ENCODE results near the gene OR4B1.

Gene OR4B1

GRCh38 chr11:48216510-48216909 is at the start of gene OR4B1:
Gene OR4B1 (plus strand): TSS chr11:48216810. CDS start chr11:48216810, 0 bp downstream.
- DNase-seq (ENCODE audit: low read depth): no peak
- TF ChIP-seq, protein P1, sequence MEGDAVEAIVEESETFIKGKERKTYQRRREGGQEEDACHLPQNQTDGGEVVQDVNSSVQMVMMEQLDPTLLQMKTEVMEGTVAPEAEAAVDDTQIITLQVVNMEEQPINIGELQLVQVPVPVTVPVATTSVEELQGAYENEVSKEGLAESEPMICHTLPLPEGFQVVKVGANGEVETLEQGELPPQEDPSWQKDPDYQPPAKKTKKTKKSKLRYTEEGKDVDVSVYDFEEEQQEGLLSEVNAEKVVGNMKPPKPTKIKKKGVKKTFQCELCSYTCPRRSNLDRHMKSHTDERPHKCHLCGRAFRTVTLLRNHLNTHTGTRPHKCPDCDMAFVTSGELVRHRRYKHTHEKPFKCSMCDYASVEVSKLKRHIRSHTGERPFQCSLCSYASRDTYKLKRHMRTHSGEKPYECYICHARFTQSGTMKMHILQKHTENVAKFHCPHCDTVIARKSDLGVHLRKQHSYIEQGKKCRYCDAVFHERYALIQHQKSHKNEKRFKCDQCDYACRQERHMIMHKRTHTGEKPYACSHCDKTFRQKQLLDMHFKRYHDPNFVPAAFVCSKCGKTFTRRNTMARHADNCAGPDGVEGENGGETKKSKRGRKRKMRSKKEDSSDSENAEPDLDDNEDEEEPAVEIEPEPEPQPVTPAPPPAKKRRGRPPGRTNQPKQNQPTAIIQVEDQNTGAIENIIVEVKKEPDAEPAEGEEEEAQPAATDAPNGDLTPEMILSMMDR (IDR thresholded peaks at IDR 0.05; ENCODE audit: low read length, missing control alignments): no peak
- H3K4me3 ChIP-seq (replicated peaks; ENCODE audit: low read depth, low read length): no peak within 1 kb of the TSS

DNA sequence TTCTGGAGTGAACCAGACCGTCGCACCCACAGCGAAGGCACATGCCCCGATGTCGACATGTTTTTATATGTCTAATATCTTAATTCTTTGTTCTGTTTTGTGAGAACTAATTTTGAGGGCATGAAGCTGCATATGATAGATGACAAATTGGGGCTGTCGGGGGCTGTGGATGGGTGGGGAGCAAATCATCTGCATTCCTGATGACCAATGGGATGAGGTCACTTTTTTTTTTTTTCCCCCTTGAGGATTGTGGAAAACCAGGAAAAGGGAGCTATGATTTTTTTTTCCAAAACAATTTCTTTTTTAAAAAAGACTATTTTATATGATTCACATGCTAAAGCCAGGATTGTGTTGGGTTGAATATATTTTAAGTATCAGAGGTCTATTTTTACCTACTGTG is 49.2 kb upstream of the OR4B1 start:
- H3K4me3 ChIP-seq (replicated peaks; ENCODE audit: low read depth, low read length): no peak overlapping the region
- DNase-seq (ENCODE audit: low read depth): no peak
- TF ChIP-seq, protein P1 (IDR thresholded peaks at IDR 0.05; ENCODE audit: low read length, missing control alignments): no peak

DNA sequence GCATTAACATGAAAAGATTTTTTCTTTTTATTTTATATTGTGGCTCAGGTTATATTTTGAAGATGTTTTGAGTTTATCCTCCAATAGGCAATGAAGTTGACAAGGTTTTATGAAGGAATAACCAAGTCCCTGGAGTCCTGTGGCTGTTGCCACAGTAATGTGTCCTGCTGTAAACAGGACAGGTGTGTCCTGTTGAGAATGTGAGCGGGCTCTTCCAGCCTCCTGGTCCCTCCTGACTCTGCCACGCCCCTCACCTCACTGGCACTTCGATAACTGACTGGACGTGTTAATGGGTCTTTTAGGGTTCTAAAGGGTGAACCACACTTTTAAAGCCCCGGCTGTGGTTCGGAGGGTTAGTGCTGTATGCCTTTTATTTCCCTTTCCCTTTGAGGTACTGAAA is 47.8 kb upstream of the OR4B1 start:
- TF ChIP-seq, protein P1 (IDR thresholded peaks at IDR 0.05; ENCODE audit: low read length, missing control alignments): no peak
- no peak for DNase-seq (ENCODE audit: low read depth)

DNA sequence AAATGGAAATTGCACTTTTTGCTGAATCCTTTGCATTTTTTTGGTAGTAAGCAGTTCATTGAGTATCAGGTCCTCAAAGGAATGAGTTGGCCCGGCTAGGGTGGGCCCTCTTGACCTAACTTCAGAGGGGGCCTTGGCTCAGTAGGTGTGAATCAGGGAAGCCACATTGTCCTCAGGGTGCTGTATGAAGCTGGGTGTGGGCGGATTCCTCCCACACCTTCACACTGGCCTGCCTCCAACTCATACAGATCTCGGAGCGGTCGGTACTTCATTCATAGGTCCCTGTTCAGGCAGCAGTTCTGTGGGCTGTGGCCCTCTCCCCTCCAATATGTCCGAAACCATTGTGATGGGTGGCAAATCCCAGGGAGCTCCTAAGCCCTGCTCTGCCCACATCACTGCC is 47.4 kb upstream of the OR4B1 start:
- H3K4me3 ChIP-seq (replicated peaks; ENCODE audit: low read depth, low read length): no peak overlapping the region
- TF ChIP-seq, protein P1 (IDR thresholded peaks at IDR 0.05; ENCODE audit: low read length, missing control alignments): no peak
- DNase-seq (ENCODE audit: low read depth): no peak

More for the DNA sequence above, 47.8 kb upstream of the OR4B1 start:
- no peak overlapping the region for H3K4me3 ChIP-seq (replicated peaks; ENCODE audit: low read depth, low read length)

DNA sequence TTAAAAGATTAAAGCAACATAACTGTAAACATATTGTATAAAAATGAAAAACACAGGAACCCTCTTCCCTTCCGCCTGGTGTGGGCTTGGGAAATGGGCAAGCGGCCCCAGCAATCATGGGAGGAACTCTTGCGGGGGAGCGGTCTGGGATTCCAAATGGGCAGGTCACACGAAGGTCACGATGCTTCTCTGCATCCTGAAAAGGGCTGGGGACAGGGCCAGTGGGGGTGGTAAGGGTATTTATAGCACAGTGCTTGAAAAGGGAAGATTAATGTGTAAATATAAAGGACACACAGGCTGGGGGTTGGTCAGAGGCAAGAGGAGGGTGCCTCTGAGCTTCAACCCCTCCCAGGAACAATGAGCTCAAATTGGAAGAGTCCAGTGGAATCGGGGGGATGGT is 46.9 kb upstream of the OR4B1 start:
- TF ChIP-seq, protein P1 (IDR thresholded peaks at IDR 0.05; ENCODE audit: low read length, missing control alignments): no peak
- peak; percentile 59 for DNase-seq (ENCODE audit: low read depth)
- H3K4me3 ChIP-seq (replicated peaks; ENCODE audit: low read depth, low read length): no peak overlapping the region

DNA sequence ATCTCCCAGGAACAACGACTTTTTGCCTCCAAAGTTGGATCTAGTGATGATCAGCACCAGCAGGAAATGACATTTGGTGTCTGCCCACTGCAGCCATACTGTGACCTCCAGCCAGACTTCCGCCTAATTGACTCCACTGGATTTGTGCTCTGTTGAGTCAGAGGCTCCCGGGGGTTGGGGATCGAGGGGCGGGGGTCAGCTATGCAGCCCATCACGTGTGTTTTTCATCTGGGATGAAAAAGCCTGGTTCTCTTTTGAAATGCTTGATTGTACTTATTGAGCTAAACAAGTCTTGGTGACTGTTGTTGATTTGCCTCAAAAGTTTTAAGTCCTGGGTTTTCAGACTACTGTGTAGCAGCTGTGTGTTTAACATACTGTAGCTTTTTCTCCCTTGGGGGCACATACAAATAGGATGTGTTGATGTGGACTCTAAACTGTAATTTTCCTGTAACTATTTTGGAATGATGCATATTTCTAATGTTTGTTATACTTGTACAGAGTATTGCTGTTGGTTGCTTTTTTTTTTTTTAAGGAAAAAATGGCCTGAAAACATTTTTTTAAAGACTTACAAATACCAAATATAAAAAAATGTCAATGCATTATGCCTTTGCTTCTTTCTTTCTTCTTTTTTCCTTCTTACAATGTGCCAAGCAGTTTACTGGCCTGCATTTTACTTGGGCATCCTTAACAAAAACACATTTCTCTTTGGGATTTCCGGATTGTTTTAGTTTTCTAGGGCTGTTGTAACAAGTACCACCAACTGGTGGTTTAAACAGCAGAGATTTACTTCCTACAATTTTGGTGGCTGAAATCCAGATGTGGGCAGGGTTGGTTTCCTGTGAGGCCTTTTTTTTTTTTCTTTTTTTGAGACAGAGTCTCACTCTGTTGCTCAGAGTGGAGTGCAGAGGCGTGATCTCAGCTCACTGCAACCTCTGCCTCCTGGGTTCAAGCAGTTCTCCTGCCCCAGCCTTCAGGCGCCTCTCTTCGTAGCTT is 46.1 kb upstream of the OR4B1 start:
- TF ChIP-seq, protein P1 (IDR thresholded peaks at IDR 0.05; ENCODE audit: low read length, missing control alignments): no peak
- H3K4me3 ChIP-seq (replicated peaks; ENCODE audit: low read depth, low read length): no peak overlapping the region
- DNase-seq (ENCODE audit: low read depth): peak; percentile 50
